Right atrium auricular region (tissue), 2 donors: Measurements from ENCODE around the gene NPSR1. TPM values are rescaled to one million over a fixed set of nuclear protein-coding genes. Genes with fewer than 3 reads are reported as not detected.
A peak's percentile ranks its signal among the peaks of the same experiment; 100 is the strongest.
"Not testable (repeated sequence)": the region's sequence is repeated elsewhere in the genome, so short reads cannot be mapped to it uniquely, and the experiment has no call there.

Experiments used
- DNase-seq: peaks from one replicate; pipeline ENCODE4 v3.0.0-alpha.2; 2019; ENCODE audit warnings: low spot score
- H3K27ac ChIP-seq, 2 donors: fragments of 200-600 bp; sonication (generic); 1 replicate in 1 of 2; 2 replicates in 1 of 2; pipeline ENCODE4 v1.5.1; 2016 to 2019
- H3K27me3 ChIP-seq, 2 donors: fragments of 200-600 bp; sonication (generic); one replicate each; pipeline versions ENCODE4 v1.5.1 to v1.6.0; 2017 to 2019
- H3K36me3 ChIP-seq: fragments of 200-600 bp; sonication (generic); one replicate; pipeline ENCODE4 v1.5.1; 2016
- H3K4me1 ChIP-seq, 2 donors: fragments of 200-600 bp; sonication (generic); one replicate each; pipeline versions ENCODE4 v1.5.1 to v1.6.0; 2017 to 2019
- H3K4me3 ChIP-seq, 2 donors: fragments of 200-600 bp; sonication (generic); 1 replicate in 1 of 2; 2 replicates in 1 of 2; pipeline ENCODE4 v1.5.1; 2017 to 2019; ENCODE audit warnings: mild to moderate bottlenecking in 1 of 2, moderate library complexity in 1 of 2
- H3K9me3 ChIP-seq, 2 donors: fragments of 200-600 bp; sonication (generic); one replicate each; pipeline ENCODE4 v1.5.1; 2019
- CTCF ChIP-seq, 2 donors: fragments of 200-600 bp; sonication (generic); IDR thresholded peaks; one replicate each; pipeline ENCODE4 v1.5.1; 2019; ENCODE audit warnings: antibody characterized with exemption in 2 of 2
- total RNA-seq, 2 donors: library from RNA; depleted of rRNA; stranded (reverse); fragments of >200 nt; gene quantifications; one replicate each; pipeline ENCODE4 v1.1.0, GENCODE V29; 2016

NPSR1 gene
- not detected for total RNA-seq

GRCh38 chr7:34657632-34658268, at the start of gene NPSR1:
TSS of gene NPSR1 (plus strand) at chr7:34658218. CDS start at chr7:34658413, 195 bp downstream.
- H3K36me3 ChIP-seq: no peaks in the 10 kb centered on the region
- DNase-seq: no peak
- no peaks in the 10 kb centered on the region for H3K27me3 ChIP-seq
- H3K4me3 ChIP-seq: no peak within 1 kb of the TSS
- no peaks in the 10 kb centered on the region for H3K9me3 ChIP-seq
- no peak for TF ChIP-seq CTCF (IDR thresholded peaks at IDR 0.05)
- H3K27ac ChIP-seq: no peak within 1 kb of the TSS
- no peaks in the 10 kb centered on the region for H3K4me1 ChIP-seq

GRCh38 chr7:34612661-34613060, 45.4 kb upstream of the NPSR1 start:
- peak overlapping the region in 1 of 2 donors; percentile 38 for H3K27ac ChIP-seq
- H3K4me3 ChIP-seq: no peak overlapping the region
- TF ChIP-seq CTCF (IDR thresholded peaks at IDR 0.05): no peak
- H3K27me3 ChIP-seq: no peaks in the 10 kb centered on the region
- peaks cover 0 to 5% of the 10 kb centered on the region in 2 donors for H3K4me1 ChIP-seq
- peaks cover 0 to 12% of the 10 kb centered on the region in 2 donors for H3K9me3 ChIP-seq
- H3K36me3 ChIP-seq: no peaks in the 10 kb centered on the region
- DNase-seq: no peak

- H3K4me1 ChIP-seq: no peaks in the 10 kb centered on the region
- no peak for DNase-seq
- TF ChIP-seq CTCF (IDR thresholded peaks at IDR 0.05): no peak
- H3K4me3 ChIP-seq: no peak overlapping the region
- H3K27ac ChIP-seq: no peak overlapping the region
- no peaks in the 10 kb centered on the region for H3K27me3 ChIP-seq
- no peaks in the 10 kb centered on the region for H3K36me3 ChIP-seq
- no peaks in the 10 kb centered on the region for H3K9me3 ChIP-seq
Measured at GRCh38 chr7:34620425-34620824, 37.6 kb upstream of the NPSR1 start.

- H3K36me3 ChIP-seq: no peaks in the 10 kb centered on the region
- no peak for TF ChIP-seq CTCF (IDR thresholded peaks at IDR 0.05)
- no peaks in the 10 kb centered on the region for H3K27me3 ChIP-seq
- H3K9me3 ChIP-seq: peaks cover 0 to 4% of the 10 kb centered on the region in 2 donors
- H3K27ac ChIP-seq: no peak overlapping the region
- DNase-seq: no peak
- no peaks in the 10 kb centered on the region for H3K4me1 ChIP-seq
- H3K4me3 ChIP-seq: no peak overlapping the region
Measured at GRCh38 chr7:34622182-34622581, 35.8 kb upstream of the NPSR1 start.

- Histone ChIP-seq H3K36me3 (no peaks in the 10 kb centered on the region), H3K4me1 (no peaks in the 10 kb centered on the region), H3K4me3 (no peak overlapping the region), H3K27ac (no peak overlapping the region), H3K9me3 (peaks cover 0 to 4% of the 10 kb centered on the region in 2 donors), H3K27me3 (no peaks in the 10 kb centered on the region)
- no peak for TF ChIP-seq CTCF (IDR thresholded peaks at IDR 0.05)
- DNase-seq: no peak
Measured at GRCh38 chr7:34622771-34623250, 35.2 kb upstream of the NPSR1 start.

- H3K27me3 ChIP-seq, H3K27ac ChIP-seq, H3K36me3 ChIP-seq, H3K4me1 ChIP-seq, H3K4me3 ChIP-seq, H3K9me3 ChIP-seq, DNase-seq: not testable (repeated sequence)
Measured at GRCh38 chr7:34628618-34629017, 29.4 kb upstream of the NPSR1 start.
